HuH-7.5 (cell line): ENCODE measurements around the gene MBL2.

Experiments
- DNase-seq: peaks from one replicate; pipeline ENCODE4 v3.0.0; 2011; ENCODE audit warnings: low spot score

MBL2 gene

GRCh38 chr10:52772623-52773022, at the start of gene MBL2:
Gene MBL2, minus strand, starts transcription at chr10:52772784. Its CDS starts 1,149 bp downstream, at chr10:52771635.
- DNase-seq: no peak

GRCh38 chr10:52820309-52820708, 47.7 kb upstream of the MBL2 start:
- DNase-seq: no peak

GRCh38 chr10:52818019-52818418, 45.4 kb upstream of the MBL2 start:
- peak; percentile 12 for DNase-seq

- no peak for DNase-seq
Measured at GRCh38 chr10:52814506-52814905, 41.9 kb upstream of the MBL2 start.

- DNase-seq: no peak
Measured at GRCh38 chr10:52811776-52812175, 39.2 kb upstream of the MBL2 start.

GRCh38 chr10:52810761-52811160, 38.2 kb upstream of the MBL2 start:
- no peak for DNase-seq

- no peak for DNase-seq
Measured at GRCh38 chr10:52807803-52808202, 35.2 kb upstream of the MBL2 start.

GRCh38 chr10:52805414-52806285, 33.1 kb upstream of the MBL2 start:
- DNase-seq: no peak

GRCh38 chr10:52801947-52802346, 29.4 kb upstream of the MBL2 start:
- DNase-seq: no peak

- no peak for DNase-seq
Measured at GRCh38 chr10:52786098-52786497, 13.5 kb upstream of the MBL2 start.

- DNase-seq: no peak
Measured at GRCh38 chr10:52785418-52785817, 12.8 kb upstream of the MBL2 start.

- DNase-seq: no peak
Measured at GRCh38 chr10:52783726-52784125, 11.1 kb upstream of the MBL2 start.

- no peak for DNase-seq
Measured at GRCh38 chr10:52782554-52782953, 10.0 kb upstream of the MBL2 start.

- DNase-seq: no peak
Measured at GRCh38 chr10:52780391-52781155, 8.0 kb upstream of the MBL2 start.

GRCh38 chr10:52779541-52780390, 7.2 kb upstream of the MBL2 start:
- peak; percentile 79 for DNase-seq

- no peak for DNase-seq
Measured at GRCh38 chr10:52778511-52779392, 6.2 kb upstream of the MBL2 start.

GRCh38 chr10:52777414-52777813, 4.8 kb upstream of the MBL2 start:
- no peak for DNase-seq

- DNase-seq: no peak
Measured at GRCh38 chr10:52776471-52776903, 3.9 kb upstream of the MBL2 start.

GRCh38 chr10:52775132-52775647, 2.6 kb upstream of the MBL2 start:
- DNase-seq: peak; percentile 61

- peak; percentile 59 for DNase-seq
Measured at GRCh38 chr10:52774600-52775106, 2.1 kb upstream of the MBL2 start.

- no peak for DNase-seq
Measured at GRCh38 chr10:52774182-52774581, 1.6 kb upstream of the MBL2 start.
